Liver (tissue), 9 donors: Measurements from ENCODE around the gene SYNDIG1. TPM values are rescaled to one million over a fixed set of nuclear protein-coding genes. Genes with fewer than 3 reads are reported as not detected.

Experiments
- DNase-seq: peaks from one replicate; pipeline ENCODE4 v3.0.0-alpha.2; 2017; ENCODE audit warnings: low spot score
- H3K27ac ChIP-seq, 2 donors: one replicate each; pipeline ENCODE4 v1.7.0; 2013; ENCODE audit warnings: inconsistent platforms in 2 of 2, low read length in 2 of 2, control low read depth in 1 of 2, low read depth in 1 of 2, mild to moderate bottlenecking in 1 of 2
- H3K27me3 ChIP-seq, 4 donors: one replicate each; pipeline versions ENCODE4 v1.6.1 to v1.7.0; 2013; ENCODE audit warnings: low read length in 3 of 4, inconsistent platforms in 1 of 4, mild to moderate bottlenecking in 1 of 4, moderate library complexity in 1 of 4; ENCODE audit not compliant: control insufficient read depth in 4 of 4, insufficient read depth in 4 of 4
- H3K36me3 ChIP-seq, 4 donors: one replicate each; pipeline versions ENCODE4 v1.6.1 to v1.7.0; 2013; ENCODE audit warnings: low read length in 3 of 4, mild to moderate bottlenecking in 3 of 4, low read depth in 1 of 4, moderate library complexity in 1 of 4; ENCODE audit not compliant: control insufficient read depth in 4 of 4, insufficient read depth in 3 of 4
- H3K4me1 ChIP-seq, 4 donors: one replicate each; pipeline versions ENCODE4 v1.6.1 to v1.7.0; 2013; ENCODE audit warnings: low read length in 3 of 4, mild to moderate bottlenecking in 3 of 4, moderate library complexity in 1 of 4; ENCODE audit not compliant: control insufficient read depth in 4 of 4, insufficient read depth in 4 of 4
- H3K4me3 ChIP-seq, 3 donors: one replicate each; pipeline versions ENCODE4 v1.6.1 to v1.7.0; 2013; ENCODE audit warnings: low read length in 3 of 3, control low read depth in 1 of 3, low read depth in 1 of 3, mild to moderate bottlenecking in 1 of 3
- H3K9ac ChIP-seq, 2 donors: one replicate each; pipeline ENCODE4 v1.7.0; 2013; ENCODE audit warnings: low read length in 2 of 2, mild to moderate bottlenecking in 2 of 2, moderate library complexity in 2 of 2, control low read depth in 1 of 2, low read depth in 1 of 2
- H3K9me3 ChIP-seq, 4 donors: one replicate each; pipeline versions ENCODE4 v1.6.1 to v1.7.0; 2013; ENCODE audit warnings: low read length in 3 of 4; ENCODE audit not compliant: control insufficient read depth in 4 of 4
- EGR1 ChIP-seq, 2 donors: IDR thresholded peaks; 2 replicates each; pipeline ENCODE4 v1.6.1; 2016 to 2018; ENCODE audit warnings: antibody characterized with exemption in 2 of 2, low read depth in 2 of 2
- FOXA1 ChIP-seq: IDR thresholded peaks from 2 replicates; pipeline ENCODE4 v1.6.1; 2016; ENCODE audit warnings: antibody characterized with exemption
- FOXA2 ChIP-seq: IDR thresholded peaks from 2 replicates; pipeline ENCODE4 v1.6.1; 2016; ENCODE audit warnings: antibody characterized with exemption
- GABPA ChIP-seq, 2 donors: IDR thresholded peaks in 1 of 2; conservative IDR thresholded peaks in 1 of 2; 2 replicates each; pipeline ENCODE4 v1.6.1; 2016; ENCODE audit warnings: antibody characterized with exemption in 2 of 2, mild to moderate bottlenecking in 1 of 2, moderate library complexity in 1 of 2
- HNF4A ChIP-seq, 2 donors: conservative IDR thresholded peaks; 2 replicates each; pipeline ENCODE4 v1.6.1; 2016; ENCODE audit warnings: antibody characterized with exemption in 2 of 2, mild to moderate bottlenecking in 2 of 2
- HNF4G ChIP-seq: IDR thresholded peaks from 2 replicates; pipeline ENCODE4 v1.6.1; 2016; ENCODE audit warnings: antibody characterized with exemption
- JUND ChIP-seq, 2 donors: IDR thresholded peaks; 2 replicates each; pipeline ENCODE4 v1.6.1; 2016; ENCODE audit warnings: antibody characterized with exemption in 2 of 2
- MAX ChIP-seq: IDR thresholded peaks from 2 replicates; pipeline ENCODE4 v1.6.1; 2016; ENCODE audit warnings: antibody characterized with exemption
- NR2F2 ChIP-seq: IDR thresholded peaks from 2 replicates; pipeline ENCODE4 v1.6.1; 2016; ENCODE audit warnings: antibody characterized with exemption
- RAD21 ChIP-seq, 2 donors: IDR thresholded peaks; 2 replicates each; pipeline ENCODE4 v1.6.1; 2016; ENCODE audit warnings: antibody characterized with exemption in 2 of 2, mild to moderate bottlenecking in 2 of 2
- REST ChIP-seq: IDR thresholded peaks from 2 replicates; pipeline ENCODE4 v1.6.1; 2016; ENCODE audit warnings: antibody characterized with exemption, mild to moderate bottlenecking
- RXRA ChIP-seq, 2 donors: IDR thresholded peaks; 2 replicates each; pipeline ENCODE4 v1.6.1; 2017 to 2018; ENCODE audit warnings: antibody characterized with exemption in 2 of 2, mild to moderate bottlenecking in 1 of 2
- SP1 ChIP-seq: IDR thresholded peaks from 2 replicates; pipeline ENCODE4 v1.6.1; 2018; ENCODE audit warnings: antibody characterized with exemption, mild to moderate bottlenecking
- TAF1 ChIP-seq: conservative IDR thresholded peaks from 2 replicates; pipeline ENCODE4 v1.6.1; 2016; ENCODE audit warnings: antibody characterized with exemption, mild to moderate bottlenecking
- ZBTB33 ChIP-seq: IDR thresholded peaks from 2 replicates; pipeline ENCODE4 v1.6.1; 2016; ENCODE audit warnings: antibody characterized with exemption
- WGBS: extraction: QIAGEN DNeasy Blood & Tissue Kit; methylation state at CpG from one replicate; pipeline ENCODE4 v1.1.7; 2013; 5-methylcytosine and 5-hydroxymethylcytosine counted together
- polyA plus RNA-seq, 2 donors: library from polyadenylated mRNA; stranded (reverse) in 1 of 2; unstranded in 1 of 2; fragments of 200-250 nt in 1 of 2; fragments of >200 nt in 1 of 2; fragmentation: Nextera tagmentation in 1 of 2; extraction: Ambion mirVana in 1 of 2; gene quantifications; one replicate each; pipeline versions ENCODE4 v1.2.1 to v1.2.3, GENCODE V29; 2013 to 2015
- total RNA-seq, 2 donors: library from RNA; depleted of rRNA; stranded (reverse); fragments of >200 nt; gene quantifications; one replicate each; pipeline ENCODE4 v1.2.3, GENCODE V29; 2014
- TF ChIP-seq, protein P1 (sequence below): fragments of 150-350 bp; IDR thresholded peaks from 2 replicates; pipeline ENCODE4 v1.5.1; 2017; ENCODE audit warnings: improper control_type of control experiment, low read depth, low read length; ENCODE audit not compliant: missing input control
- TF ChIP-seq, protein P2 (sequence below): IDR thresholded peaks from 2 replicates; pipeline ENCODE4 v1.6.1; 2016; ENCODE audit warnings: antibody characterized with exemption
- donor health status: healthy.
- donor health status: healthy.
- donor health status: healthy.
- donor health status: healthy.
- donor health status: healthy.

The SYNDIG1 gene
- total and polyA plus RNA-seq, 4 donors = 0.05 to 0.08 TPM; not detected in 2

GRCh38 chr20:24431279-24432045 is 38.0 kb upstream of the SYNDIG1 start:
- Histone ChIP-seq H3K27me3 (peaks cover 0 to 3% (median 1%) of the 10 kb centered on the region in 4 donors), H3K9ac (no peak overlapping the region), H3K36me3 (no peaks in the 10 kb centered on the region), H3K4me3 (peak overlapping the region in 1 of 3 donors; percentile 19), H3K27ac (no peak overlapping the region), H3K9me3 (no peaks in the 10 kb centered on the region), H3K4me1 (peaks cover 0 to 7% (median 0%) of the 10 kb centered on the region in 4 donors)
- WGBS = 81% methylated on average over 6 of the region's 6 CpGs
- no peak for DNase-seq
- TF ChIP-seq EGR1 (IDR thresholded peaks at IDR 0.05; ENCODE audit: low read depth in 2 of 2) = no peak
- TF ChIP-seq FOXA2 = no peak
- no peak for TF ChIP-seq FOXA1
- no peak for TF ChIP-seq TAF1
- TF ChIP-seq, protein P1, sequence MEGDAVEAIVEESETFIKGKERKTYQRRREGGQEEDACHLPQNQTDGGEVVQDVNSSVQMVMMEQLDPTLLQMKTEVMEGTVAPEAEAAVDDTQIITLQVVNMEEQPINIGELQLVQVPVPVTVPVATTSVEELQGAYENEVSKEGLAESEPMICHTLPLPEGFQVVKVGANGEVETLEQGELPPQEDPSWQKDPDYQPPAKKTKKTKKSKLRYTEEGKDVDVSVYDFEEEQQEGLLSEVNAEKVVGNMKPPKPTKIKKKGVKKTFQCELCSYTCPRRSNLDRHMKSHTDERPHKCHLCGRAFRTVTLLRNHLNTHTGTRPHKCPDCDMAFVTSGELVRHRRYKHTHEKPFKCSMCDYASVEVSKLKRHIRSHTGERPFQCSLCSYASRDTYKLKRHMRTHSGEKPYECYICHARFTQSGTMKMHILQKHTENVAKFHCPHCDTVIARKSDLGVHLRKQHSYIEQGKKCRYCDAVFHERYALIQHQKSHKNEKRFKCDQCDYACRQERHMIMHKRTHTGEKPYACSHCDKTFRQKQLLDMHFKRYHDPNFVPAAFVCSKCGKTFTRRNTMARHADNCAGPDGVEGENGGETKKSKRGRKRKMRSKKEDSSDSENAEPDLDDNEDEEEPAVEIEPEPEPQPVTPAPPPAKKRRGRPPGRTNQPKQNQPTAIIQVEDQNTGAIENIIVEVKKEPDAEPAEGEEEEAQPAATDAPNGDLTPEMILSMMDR = no peak
- TF ChIP-seq RXRA (IDR thresholded peaks at IDR 0.05) = no peak
- no peak for TF ChIP-seq GABPA (IDR thresholded peaks at IDR 0.05 in 1 of 2, conservative IDR thresholded peaks at IDR 0.05 in 1 of 2)
- TF ChIP-seq NR2F2 = no peak
- no peak for TF ChIP-seq JUND (IDR thresholded peaks at IDR 0.05)
- TF ChIP-seq, protein P2, sequence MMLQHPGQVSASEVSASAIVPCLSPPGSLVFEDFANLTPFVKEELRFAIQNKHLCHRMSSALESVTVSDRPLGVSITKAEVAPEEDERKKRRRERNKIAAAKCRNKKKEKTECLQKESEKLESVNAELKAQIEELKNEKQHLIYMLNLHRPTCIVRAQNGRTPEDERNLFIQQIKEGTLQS = no peak
- TF ChIP-seq ZBTB33 = no peak
- no peak for TF ChIP-seq RAD21 (IDR thresholded peaks at IDR 0.05)
- no peak for TF ChIP-seq REST
- TF ChIP-seq MAX = no peak

DNA sequence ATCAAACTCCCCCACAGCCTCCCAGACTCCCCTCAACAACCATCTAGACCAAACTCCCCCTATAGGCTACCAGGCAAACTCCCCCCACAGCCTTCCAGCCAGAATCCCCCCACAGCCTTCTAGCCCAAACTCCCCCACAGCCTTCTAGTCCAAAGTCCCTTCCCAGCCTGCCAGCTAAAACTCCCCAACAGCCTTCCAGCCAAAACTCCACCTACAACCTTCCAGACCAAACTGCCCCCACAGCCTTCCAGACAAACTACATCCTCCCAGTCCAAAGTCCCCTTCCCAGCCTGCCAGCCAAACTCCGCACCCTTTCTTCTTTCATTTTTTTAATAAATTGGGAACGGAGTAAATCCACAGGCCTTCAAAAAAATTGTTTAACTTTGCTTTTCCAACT is 37.4 kb upstream of the SYNDIG1 start:
- no peak for DNase-seq
- H3K36me3 ChIP-seq = no peaks in the 10 kb centered on the region

More for the DNA sequence above, 37.4 kb upstream of the SYNDIG1 start:
- Histone ChIP-seq H3K27me3 (peaks cover 0 to 3% (median 1%) of the 10 kb centered on the region in 4 donors), H3K9me3 (no peaks in the 10 kb centered on the region), H3K4me3 (peak overlapping the region in 1 of 3 donors; percentile 19), H3K9ac (no peak overlapping the region), H3K27ac (no peak overlapping the region), H3K4me1 (peaks cover 0 to 7% (median 0%) of the 10 kb centered on the region in 4 donors)
- WGBS = 25% methylated on average over 2 of the region's 2 CpGs
- TF ChIP-seq MAX = no peak
- TF ChIP-seq HNF4G = peak; percentile 58
- TF ChIP-seq HNF4A (conservative IDR thresholded peaks at IDR 0.05) = peak; percentile 75 to 79
- peak in 1 of 2 donors; percentile 8 for TF ChIP-seq RAD21 (IDR thresholded peaks at IDR 0.05)
- TF ChIP-seq RXRA (IDR thresholded peaks at IDR 0.05) = peak in 1 of 2 donors; percentile 12
- peak; percentile 43 for TF ChIP-seq SP1
- no peak for TF ChIP-seq TAF1
